Keratinocyte (primary cell): ENCODE results near the gene ADGRG1. TPM values are rescaled to one million over a fixed set of nuclear protein-coding genes. Genes with fewer than 3 reads are reported as not detected.

ENCODE experiments used
- DNase-seq: peaks from one replicate; pipeline ENCODE4 v3.0.0-alpha.2; 2011; ENCODE audit warnings: low read depth, missing footprints, low spot score
- FAIRE-seq: peaks from 2 replicates; lab custom pipeline; 2011; peaks lifted over from hg19 to GRCh38; lab: Jason Lieb, UNC
- H2AFZ ChIP-seq: 2 replicates; pipeline ENCODE4 v1.6.0; 2012; ENCODE audit warnings: low read length, control low read depth, inconsistent platforms; ENCODE audit not compliant: control insufficient read depth
- H3K27ac ChIP-seq: 2 replicates; pipeline ENCODE4 v1.5.1; 2011; ENCODE audit warnings: low read length; ENCODE audit not compliant: control insufficient read depth, insufficient read depth
- H3K27me3 ChIP-seq: 3 replicates; pipeline ENCODE4 v1.6.0; 2011; ENCODE audit warnings: low read length; ENCODE audit not compliant: control insufficient read depth, insufficient read depth; ENCODE audit errors: extremely low read depth
- H3K36me3 ChIP-seq, 2 experiments: 2 replicates in 1 of 2; 3 replicates in 1 of 2; pipeline ENCODE4 v1.5.1; 2011; ENCODE audit warnings: low read length in 2 of 2, mild to moderate bottlenecking in 1 of 2; ENCODE audit not compliant: control insufficient read depth in 2 of 2, insufficient read depth in 2 of 2; ENCODE audit errors: extremely low read depth in 1 of 2
- H3K4me1 ChIP-seq: 3 replicates; pipeline ENCODE4 v1.5.1; 2011; ENCODE audit warnings: low read length; ENCODE audit not compliant: control insufficient read depth, insufficient read depth; ENCODE audit errors: extremely low read depth
- H3K4me2 ChIP-seq: 3 replicates; pipeline ENCODE4 v1.6.0; 2011; ENCODE audit warnings: low read depth, low read length; ENCODE audit not compliant: control insufficient read depth, insufficient read depth; ENCODE audit errors: extremely low read depth
- H3K4me3 ChIP-seq, 3 experiments: fragments of 200-600 bp in 1 of 3; sonication (generic) in 1 of 3; 2 replicates in 2 of 3; 3 replicates in 1 of 3; pipeline ENCODE4 v1.5.1; 2011 to 2016; ENCODE audit warnings: low read length in 3 of 3, mild to moderate bottlenecking in 3 of 3, control low read depth in 2 of 3, inconsistent platforms in 1 of 3, low read depth in 1 of 3, mixed read lengths in 1 of 3, mixed run types in 1 of 3, moderate library complexity in 1 of 3; ENCODE audit not compliant: control insufficient read depth in 2 of 3, insufficient read depth in 2 of 3; ENCODE audit errors: extremely low read depth in 1 of 3
- H3K79me2 ChIP-seq: 2 replicates; pipeline ENCODE4 v1.6.0; 2012; ENCODE audit warnings: low read length; ENCODE audit not compliant: control insufficient read depth, insufficient read depth
- H3K9ac ChIP-seq: 3 replicates; pipeline ENCODE4 v1.6.0; 2011; ENCODE audit warnings: low read length; ENCODE audit not compliant: control insufficient read depth, insufficient read depth; ENCODE audit errors: extremely low read depth
- H3K9me1 ChIP-seq: 3 replicates; pipeline ENCODE4 v1.6.0; 2011; ENCODE audit warnings: low read length; ENCODE audit not compliant: control insufficient read depth, insufficient read depth; ENCODE audit errors: extremely low read depth
- H3K9me3 ChIP-seq: 2 replicates; pipeline ENCODE4 v1.5.1; 2012; ENCODE audit warnings: low read depth, low read length; ENCODE audit not compliant: control insufficient read depth
- H4K20me1 ChIP-seq: 3 replicates; pipeline ENCODE4 v1.6.0; 2011; ENCODE audit warnings: low read length; ENCODE audit not compliant: control insufficient read depth, insufficient read depth; ENCODE audit errors: extremely low read depth
- EZH2 ChIP-seq: IDR thresholded peaks from one replicate; pipeline ENCODE4 v1.6.1; 2012; ENCODE audit warnings: inconsistent platforms, mild to moderate bottlenecking, low read length, moderate library complexity
- dilution Hi-C: fragments of 300-500 bp; cut with MboI; formaldehyde crosslinking; loops from one replicate; pipeline ENCODE4 v1.7.0; 2020; ENCODE audit warnings: low sequenced_read_pairs; ENCODE audit not compliant: extremely low pct_ligation_motif_present
- polyA plus RNA-seq, 5 experiments: library from polyadenylated mRNA; depleted of rRNA in 3 of 5; stranded (reverse) in 3 of 5; stranded (forward) in 1 of 5; unstranded in 1 of 5; fragments of >200 nt; gene quantifications; 1 replicate in 1 of 5; 2 replicates in 3 of 5; 3 replicates in 1 of 5; pipeline versions ENCODE4 v1.2.1 to v1.2.3, GENCODE V29; 2011 to 2012; ENCODE audit warnings: missing spikeins in 2 of 5, low read depth in 1 of 5, low replicate concordance in 1 of 5
- TF ChIP-seq, protein P1 (sequence below), 3 experiments: IDR thresholded peaks in 1 of 3; conservative IDR thresholded peaks in 1 of 3; optimal IDR thresholded peaks in 1 of 3; 2 replicates in 2 of 3; 3 replicates in 1 of 3; pipeline versions ENCODE3 to v1.5.1; 2011; ENCODE audit warnings: low read length in 3 of 3, mild to moderate bottlenecking in 3 of 3, moderate library complexity in 2 of 3, control low read depth in 1 of 3, inconsistent platforms in 1 of 3; ENCODE audit not compliant: insufficient read depth in 2 of 3; ENCODE audit errors: extremely low read depth in 1 of 3

Gene ADGRG1
- polyA plus RNA-seq, 1 donor (not counting 4 experiments of a cell fraction or from before 2014, with no cell fraction given): 28.4 TPM

DNA sequence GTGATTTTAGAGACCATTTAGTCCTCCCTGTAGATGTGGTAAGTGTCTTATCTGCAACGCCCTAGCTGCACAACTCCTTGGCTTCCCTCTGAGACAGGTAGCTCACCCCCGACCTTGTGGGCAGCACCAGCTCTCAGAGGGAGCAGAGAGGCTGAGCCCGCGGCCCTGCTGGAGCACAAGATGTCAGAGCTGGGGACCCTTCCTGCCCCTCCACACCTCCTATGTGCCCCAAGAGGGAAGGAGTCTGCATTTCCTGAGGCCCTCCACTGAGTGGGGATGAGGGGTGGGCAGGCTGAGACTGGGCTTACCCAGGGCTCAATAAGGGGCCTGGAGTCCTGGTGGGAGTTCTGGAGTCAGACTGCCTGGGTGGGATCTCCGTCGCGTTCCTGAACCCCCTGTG is 12.2 kb upstream of the ADGRG1 start:
- Histone ChIP-seq H3K36me3 (no peaks in the 10 kb centered on the region), H3K9ac (no peak overlapping the region), H3K4me2 (no peak overlapping the region), H3K9me3 (no peaks in the 10 kb centered on the region), H3K79me2 (peaks cover 12% of the 10 kb centered on the region), H3K27me3 (no peaks in the 10 kb centered on the region), H2AFZ (no peak overlapping the region), H3K4me1 (peaks cover 27% of the 10 kb centered on the region), H3K9me1 (no peaks in the 10 kb centered on the region), H3K27ac (no peak overlapping the region), H3K4me3 (no peak overlapping the region), H4K20me1 (no peaks in the 10 kb centered on the region)
- DNase-seq (no peak), FAIRE-seq (no peak)
- TF ChIP-seq, protein P1, sequence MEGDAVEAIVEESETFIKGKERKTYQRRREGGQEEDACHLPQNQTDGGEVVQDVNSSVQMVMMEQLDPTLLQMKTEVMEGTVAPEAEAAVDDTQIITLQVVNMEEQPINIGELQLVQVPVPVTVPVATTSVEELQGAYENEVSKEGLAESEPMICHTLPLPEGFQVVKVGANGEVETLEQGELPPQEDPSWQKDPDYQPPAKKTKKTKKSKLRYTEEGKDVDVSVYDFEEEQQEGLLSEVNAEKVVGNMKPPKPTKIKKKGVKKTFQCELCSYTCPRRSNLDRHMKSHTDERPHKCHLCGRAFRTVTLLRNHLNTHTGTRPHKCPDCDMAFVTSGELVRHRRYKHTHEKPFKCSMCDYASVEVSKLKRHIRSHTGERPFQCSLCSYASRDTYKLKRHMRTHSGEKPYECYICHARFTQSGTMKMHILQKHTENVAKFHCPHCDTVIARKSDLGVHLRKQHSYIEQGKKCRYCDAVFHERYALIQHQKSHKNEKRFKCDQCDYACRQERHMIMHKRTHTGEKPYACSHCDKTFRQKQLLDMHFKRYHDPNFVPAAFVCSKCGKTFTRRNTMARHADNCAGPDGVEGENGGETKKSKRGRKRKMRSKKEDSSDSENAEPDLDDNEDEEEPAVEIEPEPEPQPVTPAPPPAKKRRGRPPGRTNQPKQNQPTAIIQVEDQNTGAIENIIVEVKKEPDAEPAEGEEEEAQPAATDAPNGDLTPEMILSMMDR (optimal IDR thresholded peaks at IDR 0.05 in 1 of 3, IDR thresholded peaks at IDR 0.05 in 1 of 3, conservative IDR thresholded peaks at IDR 0.05 in 1 of 3; ENCODE audit: extremely low read depth in 1 of 3, insufficient read depth in 2 of 3, low read length in 3 of 3): no peak
- TF ChIP-seq EZH2: no peak
- dilution Hi-C loops: no loop called here

GRCh38 chr16:57616876-57617275 is 11.6 kb upstream of the ADGRG1 start:
- dilution Hi-C loops: no loop called here
- no peak for TF ChIP-seq EZH2
- TF ChIP-seq, protein P1 (optimal IDR thresholded peaks at IDR 0.05 in 1 of 3, IDR thresholded peaks at IDR 0.05 in 1 of 3, conservative IDR thresholded peaks at IDR 0.05 in 1 of 3; ENCODE audit: extremely low read depth in 1 of 3, insufficient read depth in 2 of 3, low read length in 3 of 3): no peak
- Histone ChIP-seq H3K9me1 (no peaks in the 10 kb centered on the region), H3K27me3 (no peaks in the 10 kb centered on the region), H3K4me1 (peaks cover 33% of the 10 kb centered on the region), H3K79me2 (peaks cover 18% of the 10 kb centered on the region), H3K36me3 (no peaks in the 10 kb centered on the region), H4K20me1 (no peaks in the 10 kb centered on the region), H3K9me3 (no peaks in the 10 kb centered on the region), H3K9ac (no peak overlapping the region), H3K4me2 (no peak overlapping the region), H3K27ac (no peak overlapping the region), H3K4me3 (no peak overlapping the region), H2AFZ (no peak overlapping the region)
- FAIRE-seq (no peak), DNase-seq (no peak)
